NOMO-1 (cell line): ENCODE results near the gene MAP3K14.
A peak's percentile ranks its signal among the peaks of the same experiment; 100 is the strongest.
"Not testable (repeated sequence)": the region's sequence is repeated elsewhere in the genome, so short reads cannot be mapped to it uniquely, and the experiment has no call there.

Experiments used
- DNase-seq, 2 experiments: peaks; one replicate each; lab custom pipeline; 2025; ENCODE audit not compliant: unreplicated experiment in 2 of 2; lab: John Stamatoyannopoulos, UW

MAP3K14 gene

DNA sequence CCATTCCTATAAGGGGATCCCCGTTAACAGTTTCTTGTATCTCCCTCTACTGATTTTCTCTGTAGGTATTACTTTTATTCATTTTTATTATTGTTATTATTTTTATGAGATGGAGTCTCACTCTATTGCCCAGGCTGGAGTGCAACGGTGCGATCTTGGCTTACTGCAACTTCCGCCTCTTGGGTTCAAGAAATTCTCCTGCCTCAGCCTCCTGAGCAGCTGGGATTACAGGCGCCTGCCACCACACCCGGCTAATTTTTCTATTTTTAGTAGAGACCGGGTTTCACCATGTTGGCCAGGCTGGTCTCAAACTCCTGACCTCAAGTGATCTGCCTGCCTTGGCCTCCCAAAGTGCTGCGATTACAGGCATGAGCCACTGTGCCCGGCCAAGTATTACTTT is 14.6 kb downstream of the MAP3K14 start:
- DNase-seq = not testable (repeated sequence)

DNA sequence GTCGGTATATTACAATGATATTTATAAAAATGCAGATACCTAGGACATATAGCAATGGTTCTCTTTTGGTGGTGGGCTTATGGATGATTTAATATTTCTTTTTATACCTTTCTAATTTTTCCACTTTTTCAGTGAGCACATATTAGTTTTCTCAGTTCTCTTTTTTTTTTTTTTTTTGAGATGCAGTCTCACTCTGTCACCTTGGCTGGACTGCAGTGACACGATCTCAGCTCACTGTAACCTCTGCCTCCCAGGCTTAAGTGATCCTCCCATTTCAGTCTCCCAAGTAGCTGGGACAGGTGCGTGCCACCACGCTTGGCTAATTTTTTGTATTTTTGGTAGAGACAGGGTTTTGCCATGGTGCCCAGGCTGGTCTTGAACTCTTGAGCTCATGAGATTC is 15.1 kb downstream of the MAP3K14 start:
- DNase-seq = no peak

DNA sequence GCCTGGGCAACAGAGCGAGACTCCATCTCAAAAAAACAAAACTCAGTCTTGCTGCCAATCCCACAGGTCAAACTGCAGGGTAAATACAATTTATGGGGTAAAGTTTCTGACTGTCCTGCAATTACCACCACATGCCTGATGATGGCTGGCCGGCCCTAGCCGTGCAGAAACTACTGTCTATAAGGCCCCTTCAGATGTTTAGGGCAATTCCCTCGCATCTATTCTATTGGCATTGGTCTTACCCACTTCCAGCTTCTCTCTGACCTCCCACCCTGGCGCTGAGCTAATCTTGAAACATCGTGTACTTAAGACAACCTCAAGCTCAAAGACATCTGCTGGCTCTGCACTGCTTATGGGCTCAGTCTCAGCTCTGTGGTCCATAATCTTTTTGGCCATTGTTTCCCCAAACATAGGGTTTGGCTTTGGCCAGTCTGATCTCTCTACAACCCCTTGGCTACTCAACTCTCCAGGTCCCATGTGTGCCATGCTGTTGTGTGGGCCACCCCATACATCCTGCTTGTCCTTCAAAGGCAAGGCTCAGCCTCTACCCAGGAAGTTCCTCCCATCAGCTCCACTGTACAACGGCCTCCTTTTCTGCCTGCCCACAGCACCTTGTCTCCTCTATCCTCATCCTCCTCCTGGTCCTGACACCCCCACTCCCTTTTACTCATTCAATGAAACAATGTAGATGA is 16.6 kb downstream of the MAP3K14 start:
- no peak for DNase-seq

DNA sequence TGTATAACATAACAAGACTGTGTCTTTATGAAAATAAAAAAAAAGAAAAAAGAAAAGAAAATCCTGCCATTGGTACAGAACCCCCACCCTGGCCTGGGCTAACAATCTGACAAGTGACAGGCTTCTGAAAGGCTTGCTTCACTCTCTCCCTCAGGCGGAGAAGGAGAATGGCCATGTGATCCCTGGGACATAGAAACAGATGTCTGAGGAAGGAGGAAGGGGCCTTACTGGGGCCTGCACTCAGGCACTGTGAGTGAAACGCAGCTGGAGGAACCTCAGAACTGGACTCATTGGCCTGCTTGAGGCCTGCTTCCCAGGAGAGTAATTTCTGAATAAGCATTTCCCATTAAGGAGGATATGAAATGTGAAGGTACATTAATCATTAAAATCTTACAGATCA is 17.5 kb downstream of the MAP3K14 start:
- peak; percentile 4 to 28 for DNase-seq

DNA sequence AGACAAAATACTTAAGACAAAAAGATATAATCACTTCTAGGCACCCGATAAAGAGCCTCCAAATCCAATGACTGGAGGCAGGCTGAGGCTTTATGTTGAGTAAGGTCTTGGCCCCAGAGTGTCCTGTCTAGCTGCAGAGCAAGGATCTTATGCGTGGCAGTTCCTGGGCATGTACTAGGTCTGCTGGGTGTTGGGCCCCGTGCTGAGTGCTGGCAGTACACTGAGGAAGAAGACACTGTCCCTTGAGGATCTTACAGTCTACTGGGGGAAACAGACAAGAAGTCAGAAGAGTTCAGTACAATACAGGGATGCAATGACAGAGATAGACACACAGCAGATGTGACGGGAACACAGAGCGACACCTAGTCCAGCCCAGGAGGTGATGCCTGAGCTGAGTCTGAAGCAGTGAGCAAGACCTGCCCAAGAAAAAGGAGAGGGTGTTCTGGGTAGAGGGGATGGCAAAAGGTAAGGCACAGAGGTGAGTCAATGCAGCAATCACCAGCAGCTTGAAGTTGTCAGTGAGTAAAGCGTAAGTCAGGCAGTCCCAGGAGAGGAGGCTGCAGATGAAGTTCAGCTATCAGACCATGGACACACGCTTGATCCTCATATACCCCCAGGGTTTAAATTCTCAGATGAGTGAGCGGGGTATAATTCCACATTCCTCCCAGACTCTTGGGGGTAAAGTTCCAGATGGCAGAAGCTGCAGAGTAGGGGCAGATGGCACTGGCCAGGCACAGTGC is 18.1 kb downstream of the MAP3K14 start:
- DNase-seq = no peak

DNA sequence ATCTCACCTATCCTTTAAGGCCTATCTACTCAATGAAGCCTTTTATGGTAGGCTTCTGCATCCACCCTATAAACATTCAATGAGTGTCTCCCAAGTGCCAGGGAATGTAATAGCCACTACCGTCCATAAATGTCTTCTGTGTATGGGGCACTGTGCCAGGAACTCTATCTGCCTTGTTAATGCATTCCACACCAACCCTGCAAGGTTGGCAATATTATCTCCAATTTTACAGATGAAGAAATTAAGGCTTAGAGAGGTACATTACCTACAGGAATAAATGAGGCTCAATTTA is 20.0 kb downstream of the MAP3K14 start:
- no peak for DNase-seq

DNA sequence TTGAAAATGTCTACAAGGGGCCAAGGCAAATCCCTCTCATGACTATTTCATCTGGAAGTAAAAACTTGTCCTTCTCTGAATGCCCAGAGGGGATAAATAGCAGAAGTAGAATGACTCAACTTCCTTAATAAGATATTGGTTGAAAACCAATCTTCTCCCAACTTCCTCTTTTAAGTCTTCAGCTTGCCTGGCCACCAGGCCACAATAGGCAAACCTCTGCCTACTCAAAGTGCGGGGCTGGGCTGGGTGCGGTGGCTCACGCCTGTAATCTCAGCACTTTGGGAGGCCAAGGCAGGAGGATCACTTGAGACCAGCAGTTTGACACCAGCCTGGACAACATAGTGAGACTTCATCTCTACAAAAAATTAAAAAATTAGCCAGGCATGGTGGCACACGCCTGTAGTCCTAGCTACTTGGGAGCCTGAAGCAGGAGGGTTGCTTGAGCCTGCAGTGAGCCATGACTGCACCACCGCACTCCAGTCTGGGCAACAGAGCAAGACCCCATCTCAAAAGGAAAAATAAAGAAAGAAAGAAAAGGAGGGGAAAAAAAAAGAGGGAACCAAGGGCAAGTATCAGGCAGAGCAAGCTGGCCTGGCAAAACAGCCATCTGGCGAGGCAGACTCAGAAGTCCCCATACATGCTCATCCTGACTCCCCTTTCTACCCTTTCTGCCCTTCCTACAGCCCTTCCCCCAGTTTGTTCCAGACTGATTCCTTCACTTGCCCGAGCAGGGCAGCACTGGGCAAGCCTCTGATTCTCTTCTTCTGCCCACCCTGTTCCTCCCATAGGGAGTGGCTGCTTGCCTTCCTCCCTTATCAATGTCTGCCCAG is 20.6 kb downstream of the MAP3K14 start:
- peak; percentile 84 to 97 for DNase-seq

DNA sequence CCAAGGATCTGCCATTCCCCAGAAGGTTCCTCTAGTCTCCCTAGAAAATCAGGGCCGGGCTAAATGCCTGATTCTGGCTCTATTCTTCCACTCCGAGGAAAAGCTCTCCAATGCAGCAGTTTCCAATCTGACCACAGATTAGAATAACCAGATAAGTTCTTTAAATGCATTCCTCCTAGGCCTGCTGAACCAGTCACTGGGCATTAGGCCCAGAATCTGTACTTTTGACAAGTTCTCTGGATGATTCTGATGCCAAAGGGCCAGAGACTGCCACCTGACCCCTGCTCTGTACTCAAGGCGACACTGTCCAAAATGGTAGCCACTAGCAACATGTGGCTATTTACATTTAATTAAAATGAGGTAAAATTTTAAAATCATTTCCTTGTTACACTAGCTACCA is 22.3 kb downstream of the MAP3K14 start:
- no peak for DNase-seq

DNA sequence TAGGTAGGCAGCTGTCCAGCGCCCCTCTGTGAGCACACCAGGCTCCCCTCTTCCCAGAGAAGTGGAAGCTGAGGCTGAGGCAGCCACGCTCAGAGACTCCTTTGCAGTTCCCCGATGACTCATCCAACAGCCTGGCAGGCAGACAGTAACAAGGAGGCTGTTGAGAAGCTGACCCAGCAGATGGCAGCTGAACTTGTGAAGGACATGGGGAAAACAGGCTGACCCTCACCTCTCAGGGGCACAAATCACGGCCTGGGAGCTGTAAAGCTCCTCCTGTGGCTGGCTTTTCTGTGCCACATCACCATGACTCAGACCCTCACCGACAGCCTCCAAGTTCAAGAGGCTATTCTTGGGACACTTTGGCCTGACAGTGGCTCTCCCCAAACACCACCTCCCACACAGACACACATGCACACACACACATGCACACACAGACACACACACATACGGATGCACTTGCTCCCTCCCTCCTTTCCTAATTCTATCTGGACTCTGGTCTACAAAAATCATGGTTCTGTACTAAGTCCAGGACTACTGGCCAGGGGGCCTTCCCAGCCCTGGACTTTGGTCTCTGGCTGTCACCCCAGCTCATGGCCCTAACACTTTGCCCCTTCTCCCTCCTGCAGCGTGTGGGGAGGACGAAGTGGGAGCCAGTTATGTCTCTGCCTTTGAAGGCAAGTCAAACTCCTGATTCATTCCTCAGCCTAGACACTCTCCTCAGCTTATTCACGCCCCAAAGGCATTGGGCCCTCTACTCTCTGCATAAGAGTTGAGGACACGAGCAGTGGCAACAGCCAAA is 23.2 kb downstream of the MAP3K14 start:
- peak; percentile 48 to 74 for DNase-seq

DNA sequence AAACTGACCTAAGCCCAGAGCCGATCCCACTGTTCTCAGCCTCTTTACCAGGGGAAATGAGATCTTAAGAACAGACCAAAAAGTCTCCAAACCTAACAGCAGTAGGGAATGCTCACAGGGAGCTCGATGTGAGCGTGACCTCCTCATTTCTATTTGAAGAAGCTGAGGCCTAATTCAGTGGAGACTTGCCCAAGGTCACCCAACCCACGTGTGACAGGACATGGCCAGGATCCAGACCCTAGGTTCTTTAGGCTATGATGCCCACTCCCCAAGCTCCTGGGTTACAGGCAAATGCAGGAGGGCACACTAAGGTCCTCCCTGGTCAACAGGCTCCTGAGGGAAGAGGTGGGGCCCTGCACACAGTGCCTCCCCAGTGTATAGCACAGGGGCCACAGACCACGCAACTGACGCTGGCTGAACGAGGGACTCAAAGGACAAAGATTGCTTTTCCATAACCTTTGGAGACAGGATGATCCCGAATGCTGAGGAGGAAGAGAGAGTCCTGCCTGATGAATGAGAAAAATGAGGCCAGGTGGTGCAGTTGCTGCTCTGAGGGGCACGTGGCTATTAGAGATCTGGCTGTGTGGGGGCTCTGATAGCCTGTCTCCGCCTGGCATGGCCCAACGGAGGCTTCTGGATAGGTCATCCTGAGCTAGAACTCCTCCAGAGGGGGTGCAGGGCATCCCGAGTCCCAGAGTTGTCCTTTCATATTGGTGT is 24.0 kb downstream of the MAP3K14 start:
- no peak for DNase-seq

DNA sequence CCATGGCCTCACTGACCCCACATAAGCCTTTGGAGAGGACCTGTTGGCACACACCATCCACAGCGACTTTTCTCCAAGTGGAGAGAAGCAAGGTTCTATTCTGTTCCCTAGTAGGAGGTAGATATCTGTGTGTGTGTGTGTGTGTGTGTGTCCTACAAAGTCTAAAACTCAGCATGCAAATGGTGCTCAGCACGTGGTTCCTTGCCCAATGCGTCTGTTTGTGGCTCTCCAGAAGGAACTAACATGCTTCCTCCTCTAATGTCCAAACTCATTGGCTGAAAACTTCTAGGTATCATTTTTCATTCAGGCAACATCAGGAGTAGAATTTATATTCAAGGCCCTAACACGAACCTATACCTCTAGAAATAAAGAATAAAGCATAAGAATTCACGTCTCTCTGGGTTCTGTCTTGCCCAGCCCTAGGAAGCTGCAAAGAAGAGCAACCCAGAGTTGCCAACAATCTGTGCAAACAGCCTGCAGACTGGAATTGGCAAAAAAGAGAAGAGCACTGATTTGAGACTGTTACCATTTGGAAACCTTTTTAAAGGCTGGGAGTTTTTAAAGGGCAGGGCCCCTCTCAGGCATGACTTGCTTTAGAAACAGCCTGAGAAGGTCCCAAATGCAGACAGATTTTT is 25.5 kb downstream of the MAP3K14 start:
- DNase-seq = peak; percentile 58 to 81

DNA sequence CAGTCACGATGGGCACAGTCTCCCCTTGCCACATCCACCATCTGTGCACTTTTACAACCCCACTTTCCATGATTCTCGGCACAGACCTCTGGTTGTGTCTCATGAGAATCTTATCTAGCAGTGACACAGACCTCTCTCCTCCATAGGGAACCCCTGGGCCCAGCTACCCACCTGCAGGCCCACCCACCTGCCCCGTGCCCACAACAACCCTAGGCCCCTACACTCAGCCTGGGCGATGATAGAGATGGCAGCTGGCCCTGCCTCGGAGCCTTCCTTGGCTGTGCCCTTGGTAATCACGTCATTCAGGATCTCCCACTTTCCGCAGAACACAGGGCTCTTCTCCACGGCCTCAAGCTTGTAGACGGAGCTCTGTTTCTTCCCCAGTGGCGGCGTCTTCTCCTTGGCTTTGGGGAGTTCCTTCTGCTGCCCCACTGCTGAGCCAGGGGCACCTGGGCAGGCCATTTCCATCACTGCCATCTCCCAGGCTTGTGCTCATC is 26.5 kb downstream of the MAP3K14 start:
- no peak for DNase-seq

DNA sequence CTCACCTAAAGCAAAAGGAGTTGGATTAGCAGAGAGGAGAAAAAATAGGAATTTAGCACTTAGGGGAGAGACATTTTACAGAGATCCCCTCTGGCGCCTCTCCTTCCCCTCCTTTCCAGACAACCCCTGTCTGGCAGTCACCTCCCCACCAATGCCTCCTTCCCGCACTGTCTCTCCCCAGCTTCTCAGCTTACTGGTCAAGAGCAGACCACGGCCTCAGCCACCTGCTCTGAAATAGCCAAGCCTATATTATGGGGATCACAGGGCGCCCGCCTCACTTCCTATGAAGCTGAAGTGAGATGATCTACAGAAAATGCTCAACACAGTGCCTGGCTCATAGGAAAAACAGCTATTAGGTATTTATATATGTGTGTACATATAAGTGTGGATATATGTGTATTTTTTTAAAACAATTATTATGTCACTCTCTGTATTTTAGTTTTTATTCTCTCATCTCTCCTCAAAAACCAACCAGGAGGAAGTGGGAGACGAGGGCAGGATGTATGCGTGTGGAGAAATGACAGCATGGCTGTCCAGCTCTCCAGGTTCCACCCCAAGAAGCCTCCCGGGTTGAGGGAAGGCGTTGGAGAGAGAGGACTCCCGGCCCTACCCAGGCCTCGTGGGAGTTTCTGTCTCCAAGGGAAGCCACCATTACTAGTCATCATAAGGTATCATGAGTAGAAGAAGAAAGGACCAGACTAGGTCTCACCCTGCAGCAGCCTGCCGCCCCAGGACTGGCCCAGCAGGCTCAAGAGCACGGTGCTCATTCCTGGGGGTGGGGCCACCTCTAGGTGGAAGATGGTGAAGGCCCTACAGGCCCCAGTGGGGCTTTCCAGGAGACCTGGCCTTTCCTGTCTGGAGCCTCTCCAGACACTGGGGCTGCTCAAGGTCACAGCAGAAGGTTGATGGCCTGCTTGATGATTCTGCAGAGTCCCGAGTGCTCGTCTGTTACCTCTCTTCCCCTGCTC is 27.2 kb downstream of the MAP3K14 start:
- DNase-seq = no peak

DNA sequence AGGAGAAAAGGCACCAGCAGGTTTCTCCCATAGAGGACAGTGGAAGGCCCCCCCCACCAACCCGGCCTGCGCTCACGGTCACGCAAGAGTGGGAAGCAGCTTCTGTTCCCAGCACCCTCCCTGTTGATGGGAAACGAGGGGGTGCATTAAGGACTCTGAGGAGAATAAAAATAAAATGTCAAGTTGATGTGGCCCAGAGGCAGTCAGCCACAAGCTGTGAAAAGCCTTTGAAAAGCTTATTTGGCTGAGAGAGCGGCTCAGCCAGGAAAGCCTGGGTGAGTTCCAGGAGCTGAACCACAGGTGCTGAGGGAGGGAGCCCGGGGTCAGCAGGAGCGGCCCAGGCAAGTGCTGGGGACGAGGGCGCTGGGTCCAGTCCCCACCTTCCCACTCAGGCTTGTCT is 28.0 kb downstream of the MAP3K14 start:
- DNase-seq = no peak

DNA sequence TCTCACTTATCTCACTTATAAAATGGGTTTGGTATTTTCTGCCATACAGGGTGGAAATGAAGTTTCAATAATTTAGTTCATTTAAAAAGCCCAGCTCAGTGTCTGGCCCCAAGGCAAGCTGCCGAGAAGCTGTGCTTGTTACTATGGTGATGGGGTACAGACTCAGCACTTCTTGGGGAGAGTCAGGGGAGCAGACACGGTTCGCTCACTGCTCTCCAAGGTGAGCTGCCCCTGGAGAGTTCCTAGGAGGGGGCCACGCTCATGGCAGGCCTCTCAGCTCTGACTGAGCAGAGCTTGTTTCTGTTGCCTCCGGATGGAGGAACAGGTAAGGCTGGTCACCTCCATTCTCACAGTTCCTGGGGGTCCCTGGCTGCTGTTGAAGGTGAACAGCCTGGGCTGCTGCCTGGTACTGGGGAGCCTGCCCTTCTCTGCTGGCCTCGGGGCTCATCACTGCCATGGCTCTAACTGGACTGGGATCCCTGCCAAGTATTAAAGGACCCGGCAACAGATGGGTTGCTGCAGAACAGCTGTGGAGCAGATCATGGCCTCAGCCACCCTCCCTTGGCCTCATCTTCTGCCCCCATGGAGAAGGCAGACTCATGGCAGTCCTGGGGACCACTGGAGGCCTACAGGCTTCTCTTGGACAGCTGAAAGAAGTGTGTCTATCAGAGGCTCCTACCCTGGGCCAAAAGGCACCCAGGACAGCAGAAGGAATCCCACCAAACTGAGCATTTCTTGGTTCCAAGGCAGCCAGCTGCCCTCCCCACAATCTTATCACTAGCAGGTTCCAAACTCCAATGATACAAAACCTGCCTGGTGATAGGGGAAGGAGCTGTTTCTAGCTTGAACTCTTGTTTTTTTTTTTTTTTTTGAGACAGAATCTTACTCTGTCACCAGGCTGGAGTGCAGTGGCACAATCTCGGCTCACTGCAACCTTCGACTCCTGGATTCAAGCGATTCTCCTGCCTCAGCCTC is 29.0 kb downstream of the MAP3K14 start:
- no peak for DNase-seq

DNA sequence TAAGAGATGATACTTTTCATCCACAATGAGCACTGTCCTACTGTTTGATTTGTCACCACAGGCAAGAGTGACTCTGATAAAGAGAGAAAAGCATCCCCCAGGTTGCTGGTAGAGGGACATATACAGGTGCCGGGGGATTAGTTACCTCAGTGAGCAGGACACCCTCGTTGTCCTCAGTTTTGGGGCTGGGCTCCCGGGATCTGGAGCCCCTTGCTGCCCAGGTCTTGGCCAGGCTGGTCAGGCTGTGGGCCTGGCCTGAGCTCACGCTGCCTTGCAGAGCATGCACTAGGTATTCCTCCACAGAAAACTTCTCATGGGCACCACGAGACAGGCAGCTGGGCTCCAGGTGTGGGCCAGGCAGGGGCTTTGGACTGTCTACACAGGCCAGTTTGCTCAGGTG is 30.5 kb downstream of the MAP3K14 start:
- DNase-seq = no peak
